Activated naive CD8-positive, alpha-beta T cell treated with anti-CD3 and anti-CD28 coated beads, Interleukin-2, amount 10 ng/mL, durations not matched to agents 7 days and 5 days (primary cell): ENCODE data around the gene PRR15L. TPM values are rescaled to one million over a fixed set of nuclear protein-coding genes. Genes with fewer than 3 reads are reported as not detected.
A peak's percentile ranks its signal among the peaks of the same experiment; 100 is the strongest.
"Not testable (repeated sequence)": the region's sequence is repeated elsewhere in the genome, so short reads cannot be mapped to it uniquely, and the experiment has no call there.

Experiments used
- ATAC-seq: fragments of 150-1000 bp; cut with Tn5 transposase; one replicate; pipeline ENCODE4 v1.10.0; 2021; ENCODE audit warnings: low read depth, moderate library complexity
- POLR2A ChIA-PET: fragments of 350-600 bp; sonication (Branson Sonifier 250); formaldehyde crosslinking; loops from one replicate; lab custom pipeline; 2021; ENCODE audit warnings: antibody characterized with exemption; lab: Charles Lee
- DNase-seq: peaks from one replicate; pipeline ENCODE4 v3.0.0; 2021
- H3K27ac Mint-ChIP-seq: one replicate; pipeline ENCODE4 v1.8.0; 2022; ENCODE audit warnings: mild to moderate bottlenecking, mixed read lengths
- H3K27me3 Mint-ChIP-seq: one replicate; pipeline ENCODE4 v1.8.0; 2022; ENCODE audit warnings: mild to moderate bottlenecking, moderate library complexity, mixed read lengths
- H3K36me3 Mint-ChIP-seq: one replicate; pipeline ENCODE4 v1.8.0; 2021; ENCODE audit warnings: mild to moderate bottlenecking, mixed read lengths
- H3K4me1 Mint-ChIP-seq: one replicate; pipeline ENCODE4 v1.8.0; 2021; ENCODE audit warnings: mixed read lengths
- H3K4me3 Mint-ChIP-seq: one replicate; pipeline ENCODE4 v1.8.0; 2022; ENCODE audit warnings: mild to moderate bottlenecking, moderate library complexity, mixed read lengths
- H3K9me3 Mint-ChIP-seq: one replicate; pipeline ENCODE4 v1.8.0; 2021; ENCODE audit warnings: mixed read lengths
- total RNA-seq, 2 experiments: library from RNA; stranded (reverse); gene quantifications; one replicate each; pipeline ENCODE4 v1.2.3, GENCODE V29; 2021

Gene PRR15L
- total RNA-seq, 2 experiments from 2014 or later: not detected

- POLR2A ChIA-PET: no interaction called here
- H3K27me3 Mint-ChIP-seq: peaks cover 8% of the 10 kb centered on the region
These were observed 37.7 kb upstream of the PRR15L start for GRCh38 chr17:47995241-47995935.

GRCh38 chr17:47994724-47995123, 37.0 kb upstream of the PRR15L start:
- Mint-ChIP-seq H3K4me3 (no peak overlapping the region), H3K4me1 (peaks cover 10% of the 10 kb centered on the region), H3K27me3 (peaks cover 5% of the 10 kb centered on the region), H3K9me3 (no peaks in the 10 kb centered on the region), H3K36me3 (no peaks in the 10 kb centered on the region), H3K27ac (no peak overlapping the region)
- no peak for ATAC-seq
- POLR2A ChIA-PET: no interaction called here
- DNase-seq: no peak

More at GRCh38 chr17:47995241-47995935, 37.7 kb upstream of the PRR15L start:
- Mint-ChIP-seq H3K27ac (no peak overlapping the region), H3K4me1 (peaks cover 5% of the 10 kb centered on the region), H3K9me3 (no peaks in the 10 kb centered on the region), H3K36me3 (no peaks in the 10 kb centered on the region), H3K4me3 (no peak overlapping the region)
- ATAC-seq (no peak), DNase-seq (no peak)

GRCh38 chr17:47993964-47994363, 36.3 kb upstream of the PRR15L start:
- peaks cover 15% of the 10 kb centered on the region for H3K4me1 Mint-ChIP-seq
- H3K27me3 Mint-ChIP-seq: peaks cover 7% of the 10 kb centered on the region
- H3K4me3 Mint-ChIP-seq: no peak overlapping the region
- no peak overlapping the region for H3K27ac Mint-ChIP-seq
- ATAC-seq (no peak), DNase-seq (no peak)
- no peaks in the 10 kb centered on the region for H3K9me3 Mint-ChIP-seq
- H3K36me3 Mint-ChIP-seq: no peaks in the 10 kb centered on the region
- POLR2A ChIA-PET: no interaction called here

- Mint-ChIP-seq H3K4me3 (no peak overlapping the region), H3K9me3 (no peaks in the 10 kb centered on the region), H3K4me1 (peaks cover 20% of the 10 kb centered on the region), H3K27me3 (peaks cover 7% of the 10 kb centered on the region), H3K36me3 (no peaks in the 10 kb centered on the region), H3K27ac (no peak overlapping the region)
- ATAC-seq (no peak), DNase-seq (no peak)
- POLR2A ChIA-PET: no interaction called here
These were observed 35.4 kb upstream of the PRR15L start for GRCh38 chr17:47993031-47993564.

GRCh38 chr17:47992216-47992615, 34.5 kb upstream of the PRR15L start:
- Mint-ChIP-seq H3K27ac (no peak overlapping the region), H3K4me3 (no peak overlapping the region), H3K4me1 (peaks cover 20% of the 10 kb centered on the region), H3K9me3 (no peaks in the 10 kb centered on the region), H3K27me3 (peaks cover 7% of the 10 kb centered on the region), H3K36me3 (no peaks in the 10 kb centered on the region)
- DNase-seq (no peak), ATAC-seq (no peak)
- POLR2A ChIA-PET: no interaction called here

- no peaks in the 10 kb centered on the region for H3K9me3 Mint-ChIP-seq
- no peak for DNase-seq
- POLR2A ChIA-PET: interaction anchor here (0.5 kb wide), 1 partner anchor 383 kb away, joined by 3 read pairs; no protein-coding TSS in a partner anchor
- no peak overlapping the region for H3K27ac Mint-ChIP-seq
- no peak overlapping the region for H3K4me3 Mint-ChIP-seq
- H3K4me1 Mint-ChIP-seq: peaks cover 20% of the 10 kb centered on the region
- peaks cover 3% of the 10 kb centered on the region for H3K36me3 Mint-ChIP-seq
- H3K27me3 Mint-ChIP-seq: peaks cover 4% of the 10 kb centered on the region
- no peak for ATAC-seq
These were observed 33.5 kb upstream of the PRR15L start for GRCh38 chr17:47990962-47991731.

GRCh38 chr17:47989700-47990099, 32.0 kb upstream of the PRR15L start:
- DNase-seq (no peak), ATAC-seq (peak; percentile 28)
- Mint-ChIP-seq H3K4me3 (peak overlapping the region; percentile 31), H3K36me3 (peaks cover 6% of the 10 kb centered on the region), H3K27me3 (peaks cover 4% of the 10 kb centered on the region), H3K4me1 (peaks cover 20% of the 10 kb centered on the region), H3K27ac (no peak overlapping the region), H3K9me3 (no peaks in the 10 kb centered on the region)
- POLR2A ChIA-PET: no interaction called here

- ATAC-seq (peak; percentile 11), DNase-seq (no peak)
- peak overlapping the region; percentile 33 for H3K4me3 Mint-ChIP-seq
- POLR2A ChIA-PET: no interaction called here
- H3K4me1 Mint-ChIP-seq: peaks cover 20% of the 10 kb centered on the region
- H3K9me3 Mint-ChIP-seq: no peaks in the 10 kb centered on the region
- H3K27me3 Mint-ChIP-seq: peaks cover 4% of the 10 kb centered on the region
- peaks cover 7% of the 10 kb centered on the region for H3K36me3 Mint-ChIP-seq
- H3K27ac Mint-ChIP-seq: no peak overlapping the region
These were observed 31.5 kb upstream of the PRR15L start for GRCh38 chr17:47989159-47989558.

- Mint-ChIP-seq H3K36me3 (peaks cover 12% of the 10 kb centered on the region), H3K4me1 (peaks cover 25% of the 10 kb centered on the region), H3K4me3 (peak overlapping the region; percentile 29)
- ATAC-seq, H3K9me3 Mint-ChIP-seq, H3K27ac Mint-ChIP-seq, POLR2A ChIA-PET, H3K27me3 Mint-ChIP-seq, DNase-seq: not testable (repeated sequence)
These were observed 30.8 kb upstream of the PRR15L start for GRCh38 chr17:47988445-47988844.

GRCh38 chr17:47987240-47987835, 29.7 kb upstream of the PRR15L start:
- no peaks in the 10 kb centered on the region for H3K9me3 Mint-ChIP-seq
- ATAC-seq (no peak), DNase-seq (no peak)
- peaks cover 32% of the 10 kb centered on the region for H3K4me1 Mint-ChIP-seq
- H3K4me3 Mint-ChIP-seq: no peak overlapping the region
- H3K27me3 Mint-ChIP-seq: peaks cover 2% of the 10 kb centered on the region
- H3K36me3 Mint-ChIP-seq: peaks cover 16% of the 10 kb centered on the region
- POLR2A ChIA-PET: interaction anchor here (1.2 kb wide), 1 partner anchor 46 kb away, joined by 3 read pairs; the partner anchor contains the start of gene PNPO
- H3K27ac Mint-ChIP-seq: no peak overlapping the region

- Mint-ChIP-seq H3K27ac (no peak overlapping the region), H3K9me3 (no peaks in the 10 kb centered on the region), H3K36me3 (peaks cover 16% of the 10 kb centered on the region), H3K27me3 (peaks cover 2% of the 10 kb centered on the region), H3K4me3 (no peak overlapping the region), H3K4me1 (peaks cover 35% of the 10 kb centered on the region)
- POLR2A ChIA-PET: interaction anchor here (1.2 kb wide), 1 partner anchor 45 kb away, joined by 3 read pairs; the partner anchor contains the start of gene PNPO
- ATAC-seq (no peak), DNase-seq (no peak)
These were observed 28.8 kb upstream of the PRR15L start for GRCh38 chr17:47986520-47986919.

GRCh38 chr17:47983492-47984223, 26.0 kb upstream of the PRR15L start:
- Mint-ChIP-seq H3K27ac (peak overlapping the region; percentile 65), H3K36me3 (peaks cover 28% of the 10 kb centered on the region), H3K9me3 (no peaks in the 10 kb centered on the region), H3K27me3 (no peaks in the 10 kb centered on the region), H3K4me1 (peaks cover 30% of the 10 kb centered on the region), H3K4me3 (no peak overlapping the region)
- DNase-seq (no peak), ATAC-seq (no peak)
- POLR2A ChIA-PET: interaction anchor here (1.5 to 2.4 kb wide), 2 partner anchors 12 to 35 kb away, joined by 3 to 8 read pairs; partner anchors contain the start of gene CDK5RAP3
